ENCODE measurements around the gene TNFRSF19.

- TF ChIP-seq TAF7 (optimal IDR thresholded peaks at IDR 0.05; ENCODE audit: borderline replicate concordance, low read depth, low read length) (no peak), MAFK (IDR thresholded peaks at IDR 0.05; ENCODE audit: low read depth, low read length) (no peak)
Measured at GRCh38 chr13:23674795-23675640, 104.8 kb downstream of the TNFRSF19 start.
